Inflammatory macrophage (primary cell): ENCODE results near the gene TBL1X.
"Not testable (repeated sequence)": the region's sequence is repeated elsewhere in the genome, so short reads cannot be mapped to it uniquely, and the experiment has no call there.

ENCODE experiments used
- DNase-seq, 2 donors: peaks; one replicate each; pipeline ENCODE4 v3.0.0-alpha.2; 2020 to 2022
- total RNA-seq, 18 experiments: gene quantifications; one replicate each; lab custom pipeline; 2026; ENCODE audit warnings: mixed read lengths in 6 of 18, inconsistent platforms in 2 of 18; lab: John Stamatoyannopoulos, UW

TBL1X gene
- total RNA-seq: 8.4 to 44.9 (median 13.8) reads per million in 18 experiments

DNA sequence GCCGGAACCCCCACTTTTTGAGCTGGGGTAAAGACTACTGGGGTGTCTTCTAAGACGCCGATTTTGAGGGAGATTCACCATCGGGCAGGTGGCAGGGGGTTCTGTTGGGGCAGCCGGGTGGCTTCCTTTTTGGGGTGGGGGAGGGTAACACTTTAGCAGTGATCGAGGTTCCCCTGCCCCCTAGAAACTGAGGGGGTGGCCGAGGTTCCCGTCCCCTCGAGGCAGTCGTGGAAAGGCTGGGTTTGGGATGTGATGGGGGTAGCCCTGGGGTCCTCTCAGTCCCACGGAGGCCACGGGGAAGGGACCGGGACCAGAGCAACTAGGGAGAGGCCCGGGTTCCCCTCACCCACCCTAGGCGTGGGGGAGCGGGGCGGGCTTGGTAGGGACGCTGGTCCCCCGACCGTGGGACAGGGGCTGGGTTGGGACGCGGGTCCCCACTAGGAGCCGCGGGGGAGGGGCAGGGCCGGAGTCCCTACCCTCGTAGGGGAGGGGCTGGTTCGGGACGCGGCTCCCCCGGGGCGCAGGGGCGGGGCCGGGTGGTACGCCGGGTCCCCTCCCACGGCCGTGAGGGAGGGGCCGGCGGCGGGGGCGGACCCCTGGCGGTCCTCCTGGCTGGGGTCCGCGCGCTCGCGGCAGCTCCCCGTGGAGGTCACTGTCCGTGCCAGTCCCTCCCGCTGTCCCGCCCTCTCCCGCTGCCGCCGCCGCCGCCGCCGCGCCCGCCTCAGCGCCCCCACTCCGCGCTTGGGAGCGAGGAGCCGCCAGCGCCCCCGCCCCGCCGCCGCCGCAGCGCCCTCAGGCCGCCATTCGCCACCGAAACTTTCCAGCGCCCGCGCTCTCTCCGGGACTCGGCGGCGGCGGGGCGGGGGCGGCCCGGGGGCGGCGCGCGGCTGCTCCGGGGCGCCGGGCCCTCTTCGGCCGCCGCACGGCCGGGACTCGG is at the start of gene TBL1X:
TBL1X (plus strand) TSS at position 624 of the 937 bp plus-strand sequence. CDS start 188,529 bp downstream, outside the sequence.
- peak in 1 of 2 donors; percentile 11 for DNase-seq

GRCh38 chrX:9416562-9417348 is 48.1 kb upstream of the TBL1X start:
- DNase-seq: peak; percentile 34 to 51

DNA sequence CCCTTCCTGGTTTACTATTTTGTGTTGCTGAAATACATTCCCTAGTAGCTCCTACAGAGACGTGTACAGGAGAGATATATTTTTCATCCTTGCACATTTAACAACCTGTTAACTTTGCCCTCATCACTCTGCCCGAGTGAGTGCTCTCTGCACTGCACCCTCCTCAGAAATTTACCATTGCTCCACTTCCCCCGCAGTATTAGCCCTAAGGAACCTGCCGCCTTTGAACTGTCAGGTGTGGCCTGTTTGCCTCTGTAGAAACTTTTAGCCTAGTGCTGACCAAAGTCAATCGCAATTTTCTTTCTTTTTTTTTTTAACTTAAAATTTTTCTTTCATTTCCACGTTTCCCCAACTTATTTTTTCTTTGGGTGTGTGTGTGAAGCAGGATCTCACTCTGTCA is 46.6 kb upstream of the TBL1X start:
- no peak for DNase-seq

GRCh38 chrX:9420275-9421265 is 44.3 kb upstream of the TBL1X start:
- DNase-seq: no peak

- DNase-seq: no peak
These were observed 35.1 kb upstream of the TBL1X start for GRCh38 chrX:9429767-9430166.

GRCh38 chrX:9430346-9430921 is 34.4 kb upstream of the TBL1X start:
- DNase-seq: no peak

- DNase-seq: no peak
These were observed 33.6 kb upstream of the TBL1X start for GRCh38 chrX:9431281-9431680.

DNA sequence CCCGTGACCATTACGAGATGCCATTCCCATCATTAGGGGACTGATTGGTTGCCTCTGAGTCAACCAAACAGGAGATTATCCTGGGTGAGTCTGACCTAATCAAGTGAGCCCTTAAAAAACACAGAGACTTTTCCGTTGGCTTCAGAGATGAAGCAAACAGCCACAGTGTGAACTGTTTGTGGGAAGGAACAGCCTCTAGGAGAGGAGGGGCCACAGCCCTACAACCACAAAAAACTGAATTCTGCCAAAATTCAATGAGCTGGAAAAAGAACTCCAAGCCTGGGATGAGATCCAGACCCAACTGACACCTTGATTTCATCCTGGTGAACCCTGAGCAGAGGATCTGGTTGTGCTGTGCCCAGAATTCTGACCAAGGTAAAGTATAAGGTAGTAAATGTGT is 31.3 kb upstream of the TBL1X start:
- no peak for DNase-seq

DNA sequence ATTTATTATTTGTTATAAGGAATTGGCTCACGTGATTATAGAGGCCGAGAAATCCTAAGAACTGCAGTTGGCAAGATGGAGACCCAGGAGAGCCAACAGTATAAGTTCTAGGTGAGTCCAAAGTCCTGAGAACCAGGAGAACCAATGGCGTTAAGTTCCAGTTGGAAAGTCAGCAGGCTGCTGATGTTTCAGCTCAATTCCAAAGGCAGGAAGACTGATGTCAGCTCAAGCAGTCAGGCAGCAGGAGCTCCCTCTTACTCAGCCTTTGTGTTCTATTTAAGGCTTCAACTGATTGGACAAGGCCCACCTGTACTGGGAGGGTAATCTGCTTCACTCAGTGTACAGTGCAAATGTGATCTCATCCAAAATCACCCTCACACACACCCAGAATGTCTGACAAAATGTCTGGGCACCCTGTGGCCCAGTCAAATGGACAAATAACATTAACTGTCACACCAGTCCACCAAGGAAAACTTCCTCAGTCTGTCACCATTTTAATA is 30.8 kb upstream of the TBL1X start:
- DNase-seq: no peak

DNA sequence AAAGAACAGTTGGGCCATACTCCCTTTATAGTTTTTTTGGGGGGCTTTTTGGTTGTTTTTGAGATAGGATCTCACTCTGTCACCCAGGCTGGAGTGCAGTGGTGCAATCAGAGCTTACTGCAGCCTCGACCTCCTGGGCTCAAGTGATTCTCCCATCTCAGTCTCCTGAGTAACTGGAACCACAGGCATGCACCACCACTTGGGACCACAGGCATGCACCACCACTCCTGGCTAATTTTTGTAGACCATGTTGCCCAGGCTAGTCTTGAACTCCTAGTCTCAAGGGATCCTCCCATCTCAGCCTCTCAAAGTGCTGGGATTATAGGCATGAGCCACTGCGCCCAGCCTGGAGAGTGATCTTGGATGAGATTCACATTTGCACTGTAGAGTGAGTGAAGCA is 29.8 kb upstream of the TBL1X start:
- DNase-seq: not testable (repeated sequence)

GRCh38 chrX:9436812-9437211 is 28.0 kb upstream of the TBL1X start:
- DNase-seq: no peak

GRCh38 chrX:9438933-9439494 is 25.8 kb upstream of the TBL1X start:
- DNase-seq: no peak

DNA sequence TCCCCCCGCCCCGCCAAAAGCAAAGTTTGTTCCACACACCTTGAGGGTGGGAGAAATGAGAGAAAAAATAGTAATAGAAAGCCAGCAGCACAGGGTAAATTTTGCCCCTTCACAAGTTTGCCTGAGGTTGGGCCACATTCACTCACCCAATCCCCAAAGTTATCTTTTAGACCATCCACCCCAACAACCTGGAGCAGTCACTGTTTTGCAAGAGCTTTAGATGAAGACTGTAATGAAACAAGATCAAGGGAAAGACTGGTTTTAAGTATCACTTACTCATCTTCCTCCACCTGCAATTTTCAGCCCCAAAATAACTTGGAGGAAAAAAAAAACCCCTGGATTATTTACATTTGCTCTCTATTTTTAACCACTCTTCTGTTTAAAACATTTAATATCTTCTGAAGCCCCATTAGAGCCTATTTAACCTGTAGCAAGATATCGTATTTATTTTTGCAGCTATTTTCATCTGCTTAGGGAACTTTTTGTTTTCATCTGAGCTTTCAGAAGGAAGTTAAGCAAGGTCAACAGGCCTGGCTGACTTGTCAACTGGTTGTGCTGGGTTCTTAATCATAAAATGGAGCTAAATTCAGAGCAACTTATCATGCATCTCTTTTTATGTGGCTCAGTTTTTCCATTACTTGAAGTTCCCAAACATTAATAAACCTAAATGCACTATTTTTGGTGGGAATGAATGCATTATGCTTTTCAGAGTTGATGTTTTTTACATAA is 24.6 kb upstream of the TBL1X start:
- no peak for DNase-seq

DNA sequence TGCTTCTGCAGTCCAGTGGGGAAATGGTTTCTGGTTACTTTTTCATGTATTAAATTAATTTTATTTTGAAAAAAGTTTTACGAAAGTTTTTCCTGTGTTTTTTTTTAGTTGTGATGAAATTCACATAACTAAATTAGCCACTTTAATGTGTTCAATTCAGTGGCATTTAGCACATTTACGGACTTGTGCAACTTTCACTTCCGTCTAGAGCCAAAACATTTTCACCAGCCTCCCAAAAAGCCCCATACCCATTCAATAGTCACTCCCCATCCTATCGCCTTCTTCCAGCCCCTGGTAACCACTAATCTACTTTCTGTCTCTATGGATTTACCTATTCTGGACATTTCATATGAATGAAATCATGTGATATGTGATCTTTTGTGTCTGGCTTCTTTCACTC is 22.8 kb upstream of the TBL1X start:
- DNase-seq: peak in 1 of 2 donors; percentile 25

DNA sequence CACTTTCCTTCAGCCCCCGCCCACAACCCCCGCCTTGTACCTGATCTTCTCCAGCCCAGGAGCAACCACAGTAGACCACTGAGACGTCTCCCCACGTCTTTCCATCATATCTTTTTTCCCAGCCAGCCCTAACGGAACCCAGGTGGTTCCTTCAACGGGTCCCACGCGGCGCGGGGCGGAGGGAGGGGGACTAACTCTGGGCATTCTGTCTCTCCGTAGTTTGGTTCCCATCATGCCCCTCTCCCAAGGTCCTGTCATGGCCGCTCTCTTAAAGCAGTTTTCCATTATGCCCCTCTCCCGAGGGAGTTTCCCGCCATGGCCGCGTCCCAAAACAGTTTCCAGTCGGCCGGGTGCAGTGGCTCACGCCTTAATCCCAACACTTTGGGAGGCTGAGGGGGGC is 21.5 kb upstream of the TBL1X start:
- DNase-seq: no peak

- DNase-seq: no peak
These were observed 17.0 kb upstream of the TBL1X start for GRCh38 chrX:9447906-9448305.

DNA sequence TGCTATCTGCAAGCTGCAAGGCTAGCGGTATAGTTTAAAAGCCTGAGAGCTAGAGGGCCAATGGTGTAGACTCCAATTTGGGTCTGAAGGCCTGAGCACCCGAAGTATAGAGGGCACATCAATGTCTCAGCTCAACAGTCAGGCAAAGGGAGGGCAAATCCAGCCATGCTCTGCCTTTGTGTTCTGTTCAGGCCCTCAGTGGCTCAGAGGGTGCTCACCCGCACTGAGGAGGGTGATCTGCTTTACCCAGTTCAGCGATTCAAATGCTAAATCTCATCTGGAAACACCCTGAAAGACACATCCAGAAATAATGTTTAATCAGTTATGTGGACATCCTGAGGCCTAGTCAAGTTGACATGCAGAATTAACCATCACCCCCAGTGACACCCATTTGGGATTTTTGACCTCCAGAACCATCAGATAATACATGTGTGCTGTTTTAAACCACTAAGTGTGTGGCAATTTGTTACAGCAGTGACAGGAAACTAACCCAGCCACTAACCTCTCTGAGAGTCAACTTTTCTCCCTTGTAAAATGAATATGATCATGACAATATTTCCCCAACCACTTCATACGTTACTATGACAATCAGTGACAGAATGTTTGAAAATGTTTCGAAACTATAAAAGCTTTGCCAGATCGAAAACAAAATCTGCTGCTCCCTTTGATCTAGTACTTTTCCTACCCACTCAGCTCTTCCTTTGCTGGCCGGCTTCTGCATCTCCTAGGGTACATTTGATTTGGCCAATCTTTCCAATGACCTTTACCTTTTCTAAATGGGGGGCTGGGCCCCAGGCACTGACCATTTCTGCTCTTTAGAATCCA is 8.4 kb upstream of the TBL1X start:
- peak in 1 of 2 donors; percentile 35 for DNase-seq

GRCh38 chrX:9458034-9458433 is 6.8 kb upstream of the TBL1X start:
- not testable (repeated sequence) for DNase-seq

DNA sequence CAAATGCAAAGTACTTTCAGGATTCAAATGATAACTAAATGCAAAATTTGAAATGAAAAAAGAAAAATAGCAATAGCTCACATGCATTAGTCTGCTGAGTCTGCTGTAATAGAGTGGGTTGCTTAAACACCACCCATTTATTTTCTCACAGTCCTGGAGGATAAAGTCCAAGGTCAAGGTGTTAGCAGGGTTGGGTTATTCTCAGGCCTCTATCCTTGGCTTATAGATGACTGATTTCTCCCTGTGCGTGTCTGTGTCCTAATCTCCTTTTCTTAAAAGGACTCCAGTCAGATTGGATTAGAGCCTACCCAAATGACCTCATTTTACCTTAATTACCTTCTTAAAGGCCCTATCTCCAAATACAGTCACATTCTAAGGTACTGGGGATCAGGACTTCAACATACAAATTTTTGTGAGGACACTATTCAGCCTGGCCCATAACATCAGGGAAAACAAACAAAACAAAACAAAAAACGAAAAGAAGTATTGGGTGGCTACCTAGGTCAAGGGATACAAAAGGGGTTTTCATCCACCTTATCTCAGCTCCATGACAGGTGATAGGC is 6.3 kb upstream of the TBL1X start:
- no peak for DNase-seq
